GM12878 (cell line): ENCODE measurements around the gene SHC4. TPM values are rescaled to one million over a fixed set of nuclear protein-coding genes. Genes with fewer than 3 reads are reported as not detected.

ENCODE experiments used
- ATAC-seq: fragments of 200-7000 bp; cut with Tn5 transposase; 3 replicates; pipeline ENCODE4 v1.9.1; 2020; ENCODE audit warnings: mild to moderate bottlenecking, moderate library complexity
- BruUV-seq: library from RNA; stranded (reverse); fragments of 400-500 nt; replicated peaks from 2 replicates; lab custom pipeline; 2021; lab: Mats Ljungman, UMichigan
- CTCF ChIA-PET: fragments of 300-600 bp; sonication (Branson Sonifier 250); formaldehyde crosslinking; extraction: SDS; loops from one replicate; lab custom pipeline; 2021; ENCODE audit warnings: inconsistent platforms; lab: Yijun Ruan, JAX
- POLR2A ChIA-PET: fragments of 350-600 bp; formaldehyde crosslinking; extraction: SDS; loops from one replicate; lab custom pipeline; 2021; ENCODE audit warnings: inconsistent platforms; lab: Charles Lee
- RAD21 ChIA-PET: fragments of 300-600 bp; sonication (Branson Sonifier 250); formaldehyde crosslinking; loops from one replicate; lab custom pipeline; 2023; ENCODE audit warnings: antibody characterized with exemption; ENCODE audit not compliant: unreplicated experiment; lab: Charles Lee
- SMC1A ChIA-PET: fragments of 300-600 bp; sonication (Branson Sonifier 250); formaldehyde crosslinking; loops from one replicate; lab custom pipeline; 2023; ENCODE audit not compliant: unreplicated experiment, uncharacterized antibody; lab: Charles Lee
- DNase-seq: peaks from one replicate; pipeline ENCODE4 v3.0.0-alpha.2; 2011; ENCODE audit warnings: low read depth, low spot score
- FAIRE-seq: peaks from 3 replicates; lab custom pipeline; 2011; peaks lifted over from hg19 to GRCh38; lab: Jason Lieb, UNC
- H2AFZ ChIP-seq: 2 replicates; pipeline ENCODE4 v1.6.0; 2011; ENCODE audit warnings: low read depth, low read length, control low read depth; ENCODE audit not compliant: control insufficient read depth
- H3K27ac ChIP-seq: 2 replicates; pipeline ENCODE4 v1.5.1; 2011; ENCODE audit warnings: control low read depth; ENCODE audit not compliant: control insufficient read depth, insufficient read depth
- H3K27me3 ChIP-seq, 2 experiments: replicated peaks in 1 of 2; 2 replicates each; pipeline versions ENCODE4 v1.6.0 to v1.6.1; 2011; ENCODE audit warnings: low read length in 1 of 2; ENCODE audit not compliant: control insufficient read depth in 2 of 2, insufficient read depth in 2 of 2
- H3K36me3 ChIP-seq, 2 experiments: 2 replicates each; pipeline ENCODE4 v1.5.1; 2011; ENCODE audit warnings: low read length in 1 of 2; ENCODE audit not compliant: control insufficient read depth in 2 of 2, insufficient read depth in 2 of 2
- H3K4me1 ChIP-seq: 2 replicates; pipeline ENCODE4 v1.6.1; 2011; ENCODE audit warnings: mild to moderate bottlenecking, low read length, moderate library complexity, mixed read lengths; ENCODE audit not compliant: control insufficient read depth, insufficient read depth
- H3K4me2 ChIP-seq: 2 replicates; pipeline ENCODE4 v1.6.0; 2011; ENCODE audit warnings: control low read depth; ENCODE audit not compliant: control insufficient read depth, insufficient read depth
- H3K4me3 ChIP-seq: fragments of 200-600 bp; sonication (generic); 2 replicates; pipeline ENCODE4 v1.5.1; 2016
- H3K79me2 ChIP-seq: 2 replicates; pipeline ENCODE4 v1.6.0; 2011; ENCODE audit warnings: low read length; ENCODE audit not compliant: control insufficient read depth, insufficient read depth
- H3K9ac ChIP-seq: 2 replicates; pipeline ENCODE4 v1.8.0; 2011; ENCODE audit warnings: low read length, control low read depth, mixed read lengths; ENCODE audit not compliant: control insufficient read depth, insufficient read depth
- H3K9me3 ChIP-seq: replicated peaks from 3 replicates; pipeline ENCODE4 v1.5.1; 2011; ENCODE audit warnings: mild to moderate bottlenecking, low read length; ENCODE audit not compliant: control insufficient read depth, insufficient read depth
- H4K20me1 ChIP-seq: 2 replicates; pipeline ENCODE4 v1.6.0; 2011; ENCODE audit not compliant: control insufficient read depth, insufficient read depth
- BMI1 ChIP-seq: fragments of 450-650 bp; IDR thresholded peaks from 2 replicates; pipeline ENCODE4 v1.6.1; 2016; ENCODE audit warnings: mild to moderate bottlenecking, moderate library complexity, borderline replicate concordance
- KDM1A ChIP-seq: fragments of 200-600 bp; sonication (generic); IDR thresholded peaks from 2 replicates; pipeline ENCODE4 v1.6.1; 2016; ENCODE audit warnings: borderline replicate concordance
- TARDBP ChIP-seq: IDR thresholded peaks from 2 replicates; pipeline ENCODE4 v1.6.1; 2016; ENCODE audit warnings: borderline replicate concordance
- WGBS: methylation state at CpG from one replicate; pipeline ENCODE4 v1.1.6; 2016; ENCODE audit warnings: low lambda C conversion rate; ENCODE audit not compliant: insufficient replicate concordance, insufficient coverage; ENCODE audit errors: missing lambda C conversion rate; 5-methylcytosine and 5-hydroxymethylcytosine counted together
- in situ Hi-C: fragments of 300-500 bp; cut with MboI; formaldehyde crosslinking; loops from 9 replicates; pipeline ENCODE4 v1.14.3; 2018; ENCODE audit warnings: mixed read lengths
- intact Hi-C: fragments of 100-400 bp; cut with micrococcal nuclease; formaldehyde crosslinking; loops from one replicate; pipeline ENCODE4 v1.14.2; 2022; ENCODE audit not compliant: unreplicated experiment
- polyA plus RNA-seq, 11 experiments: library from polyadenylated mRNA; depleted of rRNA in 4 of 11; unstranded in 6 of 11; stranded (reverse) in 5 of 11; fragments of >200 nt; fragmentation: Nextera tagmentation in 4 of 11; fragmentation: Illumina TruSeq in 1 of 11; extraction: Ambion mirVana in 4 of 11; extraction: Trizol in 1 of 11; gene quantifications; 1 replicate in 1 of 11; 2 replicates in 10 of 11; pipeline versions ENCODE4 v1.2.1 to v1.2.3, GENCODE V29; 2011 to 2016; ENCODE audit warnings: inconsistent platforms in 2 of 11, missing spikeins in 2 of 11, low read depth in 1 of 11
- total RNA-seq, 4 experiments: library from RNA; depleted of rRNA in 3 of 4; stranded (reverse); fragments of >200 nt in 3 of 4; fragmentation: Illumina TruSeq in 1 of 4; extraction: Trizol in 1 of 4; gene quantifications; 2 replicates each; pipeline versions ENCODE4 v1.2.1 to v1.2.3, GENCODE V29; 2013 to 2021
- TF ChIP-seq, protein P1 (sequence below): fragments of 450-650 bp; conservative IDR thresholded peaks from 2 replicates; pipeline ENCODE4 v1.6.1; 2017; ENCODE audit warnings: mild to moderate bottlenecking, moderate library complexity

Gene SHC4
- total and polyA plus RNA-seq, 10 of the 15 experiments (the other 5 are each of a cell fraction or from before 2014, with no cell fraction given), result 0.04 to 0.87 (median 0.14) TPM

DNA sequence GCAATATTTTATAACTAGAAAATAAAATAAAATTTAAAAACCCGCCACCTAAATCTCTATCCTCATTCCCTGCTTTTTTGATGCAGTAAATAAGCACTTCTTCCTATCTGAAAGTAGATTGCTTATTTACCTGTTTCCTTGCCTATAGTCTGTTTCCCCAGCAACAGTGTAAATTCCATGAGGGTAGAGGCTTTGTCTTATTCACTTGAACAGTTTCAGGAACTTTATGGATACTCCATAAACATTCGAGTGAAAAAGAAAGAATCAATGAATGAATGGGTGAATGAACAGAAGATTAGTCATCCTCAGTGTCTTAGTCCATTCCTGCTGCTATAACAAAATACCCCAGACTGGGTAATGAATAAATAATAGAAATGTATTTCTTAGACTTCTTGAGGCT lies 41.7 kb downstream of the SHC4 start:
- ChIA-PET POLR2A (no interaction called here), RAD21 (no interaction called here), SMC1A (no interaction called here), CTCF (no interaction called here)
- Histone ChIP-seq H3K9ac (no peak overlapping the region), H3K27me3 (no peaks in the 10 kb centered on the region), H3K4me2 (no peak overlapping the region), H3K4me3 (no peak overlapping the region), H3K27ac (no peak overlapping the region), H4K20me1 (no peaks in the 10 kb centered on the region), H3K79me2 (no peaks in the 10 kb centered on the region), H2AFZ (no peak overlapping the region), H3K36me3 (no peaks in the 10 kb centered on the region), H3K4me1 (no peaks in the 10 kb centered on the region), H3K9me3 (no peaks in the 10 kb centered on the region)
- TF ChIP-seq TARDBP (no peak), BMI1 (no peak)
- 86% methylated on average over 2 of the region's 2 CpGs for WGBS
- DNase-seq, result no peak
- no TSS peak for BruUV-seq
- FAIRE-seq, result no peak
- in situ Hi-C loops, result no loop called here
- intact Hi-C loops, result no loop called here
- no peak for ATAC-seq

DNA sequence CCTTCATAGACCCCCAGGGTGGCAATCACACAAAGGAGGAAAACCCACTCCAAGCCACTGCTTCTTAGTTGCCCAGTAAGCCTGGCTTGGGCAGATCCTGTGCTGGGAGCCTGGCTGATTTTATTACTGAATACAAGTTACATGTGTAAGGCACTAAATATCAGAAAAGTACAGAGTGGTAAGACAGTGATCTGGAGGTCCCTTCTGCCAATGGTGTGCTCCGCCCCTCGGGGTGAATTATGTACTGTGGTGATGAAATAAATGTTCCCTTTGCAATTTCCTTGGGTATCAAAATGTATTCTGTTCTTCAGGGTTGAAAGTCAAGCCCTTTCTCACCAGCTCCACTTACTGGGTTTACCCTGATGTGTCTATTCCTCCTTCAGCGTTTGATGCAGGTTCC lies 47.0 kb downstream of the SHC4 start:
- H3K79me2 ChIP-seq, result no peaks in the 10 kb centered on the region
- intact Hi-C loops (no loop called here), in situ Hi-C loops (no loop called here)
- no peak overlapping the region for H3K9ac ChIP-seq
- no peaks in the 10 kb centered on the region for H4K20me1 ChIP-seq
- no peak for TF ChIP-seq KDM1A
- TF ChIP-seq, protein P1, sequence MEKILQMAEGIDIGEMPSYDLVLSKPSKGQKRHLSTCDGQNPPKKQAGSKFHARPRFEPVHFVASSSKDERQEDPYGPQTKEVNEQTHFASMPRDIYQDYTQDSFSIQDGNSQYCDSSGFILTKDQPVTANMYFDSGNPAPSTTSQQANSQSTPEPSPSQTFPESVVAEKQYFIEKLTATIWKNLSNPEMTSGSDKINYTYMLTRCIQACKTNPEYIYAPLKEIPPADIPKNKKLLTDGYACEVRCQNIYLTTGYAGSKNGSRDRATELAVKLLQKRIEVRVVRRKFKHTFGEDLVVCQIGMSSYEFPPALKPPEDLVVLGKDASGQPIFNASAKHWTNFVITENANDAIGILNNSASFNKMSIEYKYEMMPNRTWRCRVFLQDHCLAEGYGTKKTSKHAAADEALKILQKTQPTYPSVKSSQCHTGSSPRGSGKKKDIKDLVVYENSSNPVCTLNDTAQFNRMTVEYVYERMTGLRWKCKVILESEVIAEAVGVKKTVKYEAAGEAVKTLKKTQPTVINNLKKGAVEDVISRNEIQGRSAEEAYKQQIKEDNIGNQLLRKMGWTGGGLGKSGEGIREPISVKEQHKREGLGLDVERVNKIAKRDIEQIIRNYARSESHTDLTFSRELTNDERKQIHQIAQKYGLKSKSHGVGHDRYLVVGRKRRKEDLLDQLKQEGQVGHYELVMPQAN, result no peak
- WGBS, result 31% methylated on average over 3 of the region's 3 CpGs
- no TSS peak for BruUV-seq
- no peak overlapping the region for H2AFZ ChIP-seq
- DNase-seq (no peak), ATAC-seq (no peak), FAIRE-seq (no peak)
- CTCF ChIA-PET, result interaction anchor here (0.6 to 1.0 kb wide), 2 partner anchors 12 to 606 kb away, joined by 3 read pairs; no protein-coding TSS in a partner anchor
- no peaks in the 10 kb centered on the region for H3K27me3 ChIP-seq
- no peak overlapping the region for H3K4me3 ChIP-seq
- H3K4me2 ChIP-seq, result no peak overlapping the region
- SMC1A ChIA-PET, result interaction anchor here (0.8 to 2.1 kb wide), 4 partner anchors 9 to 59 kb away, joined by 3 to 6 read pairs (median 4); no protein-coding TSS in a partner anchor
- H3K9me3 ChIP-seq, result no peaks in the 10 kb centered on the region
- no peaks in the 10 kb centered on the region for H3K36me3 ChIP-seq
- no peak overlapping the region for H3K27ac ChIP-seq
- RAD21 ChIA-PET, result no interaction called here
- no peaks in the 10 kb centered on the region for H3K4me1 ChIP-seq
- POLR2A ChIA-PET, result no interaction called here
